DND-41 (cell line): ENCODE data around the gene NPHS1.

Source experiments
- CTCF ChIP-seq: IDR thresholded peaks from 2 replicates; pipeline ENCODE4 v1.5.1; 2012; ENCODE audit warnings: borderline replicate concordance, low read length, moderate library complexity, mild to moderate bottlenecking; ENCODE audit not compliant: poor library complexity, severe bottlenecking; ENCODE audit errors: extremely low read depth
- EZH2 ChIP-seq: IDR thresholded peaks from 3 replicates; pipeline ENCODE4 v1.6.1; 2012; ENCODE audit warnings: borderline replicate concordance, low read depth, mild to moderate bottlenecking, moderate library complexity, low read length, inconsistent platforms; ENCODE audit not compliant: severe bottlenecking

- TF ChIP-seq CTCF = no peak
- TF ChIP-seq EZH2 = no peak
Measured at GRCh38 chr19:35859414-35859813, 7.1 kb upstream of the NPHS1 start.
